Lung (tissue), 12 donors: ENCODE data around the gene GLP2R. TPM values are rescaled to one million over a fixed set of nuclear protein-coding genes. Genes with fewer than 3 reads are reported as not detected.

Source experiments
- ATAC-seq: fragments of 200-7000 bp; cut with Tn5 transposase; one replicate; pipeline ENCODE4 v1.9.1; 2020; ENCODE audit warnings: moderate number of reproducible peaks; ENCODE audit not compliant: insufficient read depth, low FRiP score
- DNase-seq, 3 donors: peaks; one replicate each; pipeline ENCODE4 v3.0.0-alpha.2; 2013 to 2017
- H3K27ac ChIP-seq, 2 donors: one replicate each; pipeline ENCODE4 v1.5.1; 2013; ENCODE audit warnings: mild to moderate bottlenecking in 2 of 2, moderate library complexity in 2 of 2, control low read depth in 1 of 2, inconsistent platforms in 1 of 2, low read depth in 1 of 2, low read length in 1 of 2
- H3K27me3 ChIP-seq, 3 donors: one replicate each; pipeline ENCODE4 v1.5.1; 2013; ENCODE audit warnings: low read length in 2 of 3; ENCODE audit not compliant: control insufficient read depth in 3 of 3, insufficient read depth in 3 of 3
- H3K36me3 ChIP-seq, 4 donors: one replicate each; pipeline ENCODE4 v1.5.1; 2013; ENCODE audit warnings: low read length in 4 of 4, mild to moderate bottlenecking in 1 of 4, moderate library complexity in 1 of 4; ENCODE audit not compliant: control insufficient read depth in 4 of 4, insufficient read depth in 4 of 4
- H3K4me1 ChIP-seq, 5 donors: one replicate each; pipeline ENCODE4 v1.5.1; 2013; ENCODE audit warnings: low read length in 5 of 5, mild to moderate bottlenecking in 2 of 5, moderate library complexity in 1 of 5; ENCODE audit not compliant: control insufficient read depth in 5 of 5, insufficient read depth in 5 of 5
- H3K4me3 ChIP-seq: one replicate; pipeline ENCODE4 v1.5.1; 2013; ENCODE audit warnings: mild to moderate bottlenecking, control low read depth, moderate library complexity
- H3K9ac ChIP-seq, 2 donors: one replicate each; pipeline ENCODE4 v1.5.1; 2013; ENCODE audit warnings: low read length in 2 of 2, control low read depth in 1 of 2; ENCODE audit not compliant: insufficient read depth in 1 of 2
- H3K9me3 ChIP-seq, 4 donors: one replicate each; pipeline ENCODE4 v1.5.1; 2013; ENCODE audit warnings: low read length in 3 of 4, mild to moderate bottlenecking in 1 of 4, moderate library complexity in 1 of 4; ENCODE audit not compliant: control insufficient read depth in 4 of 4, insufficient read depth in 3 of 4
- CTCF ChIP-seq: IDR thresholded peaks from 2 replicates; pipeline ENCODE4 v1.5.1; 2012; ENCODE audit warnings: mild to moderate bottlenecking; ENCODE audit errors: control extremely low read depth, extremely low read depth
- WGBS, 2 donors: extraction: QIAGEN DNeasy Blood & Tissue Kit; methylation state at CpG; one replicate each; pipeline ENCODE4 v1.1.7; 2013; 5-methylcytosine and 5-hydroxymethylcytosine counted together
- polyA plus RNA-seq, 2 donors: library from polyadenylated mRNA; stranded (reverse); fragments of 200-250 nt; gene quantifications; one replicate each; pipeline ENCODE4 v1.2.1, GENCODE V29; 2013
- total RNA-seq, 2 donors: library from RNA; depleted of rRNA in 1 of 2; stranded (reverse); fragments of >200 nt in 1 of 2; gene quantifications; one replicate each; pipeline ENCODE4 v1.2.1, GENCODE V29; 2014 to 2021
- donor health status: control.
- donor health status: control.
- donor health status: Bipolar disorder and iron deficiency.
- donor health status: healthy.
- donor health status: DM: yes; HTN: yes; CAD: no.

Gene GLP2R
- total and polyA plus RNA-seq, 4 donors, result 0.11 to 1.6 (median 0.54) TPM

- H3K4me3 ChIP-seq, result no peak overlapping the region
- TF ChIP-seq CTCF, result no peak
- H3K36me3 ChIP-seq, result no peaks in the 10 kb centered on the region
- H3K27me3 ChIP-seq, result no peaks in the 10 kb centered on the region
- peaks cover 0 to 13% (median 9%) of the 10 kb centered on the region in 5 donors for H3K4me1 ChIP-seq
- no peak overlapping the region for H3K27ac ChIP-seq
- DNase-seq (no peak), ATAC-seq (no peak)
- 90 to 95% methylated on average over 4 of the region's 4 CpGs for WGBS, 2 donors
- H3K9ac ChIP-seq, result no peak overlapping the region
- H3K9me3 ChIP-seq, result peaks cover 0 to 2% (median 0%) of the 10 kb centered on the region in 4 donors
Observed at GRCh38 chr17:9845306-9845705, 19.6 kb downstream of the GLP2R start.

- Histone ChIP-seq H3K9ac (no peak overlapping the region), H3K4me3 (no peak overlapping the region), H3K27ac (no peak overlapping the region), H3K9me3 (peaks cover 0 to 2% (median 0%) of the 10 kb centered on the region in 4 donors), H3K4me1 (no peaks in the 10 kb centered on the region), H3K36me3 (no peaks in the 10 kb centered on the region), H3K27me3 (no peaks in the 10 kb centered on the region)
- no peak for DNase-seq
- no peak for TF ChIP-seq CTCF
- no peak for ATAC-seq
- 84 to 92% methylated on average over 5 of the region's 5 CpGs for WGBS, 2 donors
Observed at GRCh38 chr17:9850151-9850550, 24.4 kb downstream of the GLP2R start.

- H3K4me1 ChIP-seq, result no peaks in the 10 kb centered on the region
- WGBS, 2 donors, result 79 to 93% methylated on average over 5 of the region's 5 CpGs
- no peaks in the 10 kb centered on the region for H3K36me3 ChIP-seq
- H3K9ac ChIP-seq, result no peak overlapping the region
- peaks cover 0 to 7% (median 5%) of the 10 kb centered on the region in 4 donors for H3K9me3 ChIP-seq
- no peak for ATAC-seq
- H3K27me3 ChIP-seq, result no peaks in the 10 kb centered on the region
- TF ChIP-seq CTCF, result no peak
- no peak for DNase-seq
- H3K4me3 ChIP-seq, result no peak overlapping the region
- no peak overlapping the region for H3K27ac ChIP-seq
Observed at GRCh38 chr17:9854255-9854654, 28.5 kb downstream of the GLP2R start.

- TF ChIP-seq CTCF, result no peak
- DNase-seq, result no peak
- peaks cover 0 to 10% (median 5%) of the 10 kb centered on the region in 4 donors for H3K9me3 ChIP-seq
- H3K27ac ChIP-seq, result no peak overlapping the region
- no peaks in the 10 kb centered on the region for H3K36me3 ChIP-seq
- no peak overlapping the region for H3K9ac ChIP-seq
- no peaks in the 10 kb centered on the region for H3K4me1 ChIP-seq
- no peak overlapping the region for H3K4me3 ChIP-seq
- H3K27me3 ChIP-seq, result no peaks in the 10 kb centered on the region
- ATAC-seq, result no peak
- WGBS, 2 donors, result 86 to 94% methylated on average over 4 of the region's 4 CpGs
Observed at GRCh38 chr17:9855036-9855435, 29.3 kb downstream of the GLP2R start.
